Sciatic nerve (tissue), 2 donors: ENCODE results near the gene MRE11. TPM values are rescaled to one million over a fixed set of nuclear protein-coding genes. Genes with fewer than 3 reads are reported as not detected.
"Not testable (repeated sequence)": the region's sequence is repeated elsewhere in the genome, so short reads cannot be mapped to it uniquely, and the experiment has no call there.

Source experiments
- ATAC-seq: fragments of 200-7000 bp; cut with Tn5 transposase; one replicate; pipeline ENCODE4 v1.9.1; 2020; ENCODE audit warnings: mild to moderate bottlenecking, moderate library complexity
- DNase-seq: peaks from one replicate; pipeline ENCODE4 v3.0.0-alpha.2; 2020; ENCODE audit warnings: low spot score
- intact Hi-C: fragments of 100-400 bp; cut with DNase I; formaldehyde crosslinking; loops from one replicate; pipeline ENCODE4 v1.14.2; 2022
- total RNA-seq: library from RNA; stranded (reverse); fragmentation: NEBNext Ultra II Directional; extraction: Animal tissue kit (Norgen Biotek cat#: 25700); gene quantifications from one replicate; pipeline ENCODE4 v1.2.1, GENCODE V29; 2021
- donor health status: DM: no; HTN: no; CAD: no.
- donor health status: DM: no; HTN: no; CAD: no.

Gene MRE11
- total RNA-seq, 1 donor from 2014 or later, result 30.7 TPM

GRCh38 chr11:94511932-94512781, 18.5 kb upstream of the MRE11 start, which contains the start of gene C11orf97:
Gene C11orf97 (plus strand): TSS chr11:94512461. CDS start chr11:94512529, 68 bp downstream.
- DNase-seq, result peak; percentile 77

GRCh38 chr11:94507485-94507884, 13.8 kb upstream of the MRE11 start:
- ATAC-seq (no peak), DNase-seq (no peak)
- intact Hi-C loops, result no loop called here

More at GRCh38 chr11:94511932-94512781, 18.5 kb upstream of the MRE11 start, which contains the start of gene C11orf97:
- intact Hi-C loops, result no loop called here
- ATAC-seq, result peak; percentile 88

- DNase-seq, intact Hi-C loops, ATAC-seq: not testable (repeated sequence)
These were observed 12.9 kb upstream of the MRE11 start for GRCh38 chr11:94506513-94506912.

DNA sequence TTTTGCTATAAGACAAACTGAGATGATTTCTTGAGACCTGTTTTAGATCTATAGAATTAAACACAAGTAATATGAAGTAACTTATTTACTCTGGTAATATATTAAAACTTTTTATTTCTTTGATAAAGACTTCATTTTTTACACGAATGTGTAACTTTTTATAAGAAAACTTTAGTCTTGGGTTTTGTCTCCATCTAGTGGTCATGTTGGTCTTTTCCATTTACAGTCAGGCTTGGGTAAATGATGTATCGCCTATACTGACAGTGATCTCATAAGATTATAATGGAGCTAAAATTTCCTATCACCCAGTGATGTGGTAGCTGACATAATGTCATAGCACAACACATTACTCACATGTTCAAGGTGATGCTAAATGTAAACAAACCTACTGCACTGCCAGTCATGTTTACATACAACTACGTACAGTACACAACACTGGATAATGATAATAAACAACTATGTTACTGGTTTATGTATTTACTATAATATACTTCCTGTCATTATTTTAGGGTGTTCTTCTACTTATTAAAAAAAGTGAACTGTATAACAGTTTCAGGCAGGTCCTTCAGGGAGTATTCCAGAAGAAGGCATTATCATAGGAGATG, 11.1 kb upstream of the MRE11 start:
- ATAC-seq, result no peak
- DNase-seq, result no peak
- intact Hi-C loops, result no loop called here

- ATAC-seq (no peak), DNase-seq (no peak)
- intact Hi-C loops, result no loop called here
These were observed 7.9 kb upstream of the MRE11 start for GRCh38 chr11:94501522-94501921.

GRCh38 chr11:94500181-94500580, 6.5 kb upstream of the MRE11 start:
- intact Hi-C loops, result no loop called here
- no peak for ATAC-seq
- no peak for DNase-seq

- peak; percentile 77 for ATAC-seq
- intact Hi-C loops, result no loop called here
- no peak for DNase-seq
These were observed 559 bp upstream of the MRE11 start for GRCh38 chr11:94494126-94494680.

- no peak for DNase-seq
- intact Hi-C loops, result no loop called here
- ATAC-seq, result no peak
These were observed 7.6 kb downstream of the MRE11 start for GRCh38 chr11:94486068-94486467.

DNA sequence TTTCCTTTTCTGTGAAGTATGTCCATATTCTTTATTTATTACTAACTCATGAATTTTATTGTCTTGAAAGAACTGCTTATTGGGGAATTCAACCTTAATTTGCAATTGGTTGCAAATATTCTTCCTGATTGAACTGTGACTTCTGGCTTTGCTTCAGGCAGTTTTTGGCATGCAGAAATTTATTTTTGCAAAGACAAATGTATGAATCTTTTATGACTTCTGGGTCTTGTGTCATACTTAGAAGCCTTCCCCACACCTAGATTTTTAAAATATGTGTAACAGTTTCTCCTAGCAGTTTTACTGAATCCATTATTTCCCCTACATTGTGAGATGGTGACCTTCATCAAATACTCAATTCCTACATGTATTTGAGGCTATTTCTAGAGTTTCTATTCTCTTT, 12.3 kb downstream of the MRE11 start:
- no peak for ATAC-seq
- no peak for DNase-seq
- intact Hi-C loops, result no loop called here

DNA sequence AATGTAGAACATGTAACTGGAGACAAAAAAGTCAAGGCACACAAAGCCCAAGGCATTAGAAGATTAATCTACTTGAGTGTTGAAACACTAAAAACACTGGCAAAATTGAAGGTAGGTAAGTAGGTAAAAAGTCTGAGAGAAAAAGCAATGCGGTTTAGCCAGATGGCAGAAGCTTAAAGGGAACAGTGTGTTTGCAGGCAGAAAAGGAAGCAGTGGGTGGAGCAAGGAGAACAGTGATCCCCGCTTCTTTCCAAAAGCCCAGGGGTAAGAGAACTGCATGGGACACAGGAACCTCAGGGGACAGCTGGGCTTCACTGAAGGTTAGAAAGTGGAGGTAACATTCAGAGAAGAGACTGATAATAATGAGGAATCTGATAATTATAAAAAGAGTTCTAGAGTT, 16.0 kb downstream of the MRE11 start:
- intact Hi-C loops, result no loop called here
- ATAC-seq (no peak), DNase-seq (no peak)

DNA sequence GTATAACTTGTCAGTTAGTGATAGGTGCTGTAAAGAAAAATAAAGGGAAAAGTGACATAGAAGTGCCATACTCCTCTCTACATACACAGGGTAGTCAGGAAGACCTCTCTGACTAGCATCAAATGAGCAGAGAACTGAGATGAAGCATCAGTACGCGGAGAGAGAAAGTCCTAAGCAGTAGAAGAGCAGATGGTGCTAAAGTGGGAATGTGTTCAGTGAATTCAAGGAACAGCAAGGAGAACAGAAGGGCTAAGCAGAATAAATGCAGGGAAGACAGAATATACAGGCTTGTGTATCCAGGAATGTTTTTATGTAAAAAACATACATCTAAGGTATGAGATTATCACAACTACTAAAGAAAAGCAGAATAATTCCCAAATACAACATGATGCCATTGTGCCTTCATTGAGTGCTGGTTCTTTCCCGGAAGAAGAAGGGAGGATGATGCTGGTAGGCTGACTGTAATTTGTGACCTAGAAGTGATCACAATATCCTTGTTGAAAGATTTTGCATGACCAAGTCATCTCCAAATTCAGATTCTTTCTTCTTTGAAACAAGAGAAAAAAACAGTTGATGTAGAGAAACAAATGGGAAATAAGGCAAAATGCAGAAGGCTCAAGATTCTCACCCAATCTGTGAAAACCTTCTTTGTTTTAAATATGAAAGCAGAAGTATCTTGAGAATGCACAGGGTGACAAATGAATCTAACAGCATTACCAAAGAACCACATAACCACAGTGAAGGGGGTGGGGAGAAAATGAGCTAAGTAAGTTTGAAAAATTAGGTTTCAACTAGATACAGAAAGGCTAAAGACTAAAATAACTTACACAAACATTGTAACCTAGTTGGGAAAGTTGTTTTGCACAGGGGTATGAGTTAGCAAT, 20.5 kb downstream of the MRE11 start:
- no peak for DNase-seq
- intact Hi-C loops, result no loop called here
- ATAC-seq, result no peak

GRCh38 chr11:94469416-94469815, 24.2 kb downstream of the MRE11 start:
- ATAC-seq (no peak), DNase-seq (no peak)
- intact Hi-C loops, result no loop called here

GRCh38 chr11:94459576-94459975, 34.1 kb downstream of the MRE11 start:
- DNase-seq (no peak), ATAC-seq (no peak)

DNA sequence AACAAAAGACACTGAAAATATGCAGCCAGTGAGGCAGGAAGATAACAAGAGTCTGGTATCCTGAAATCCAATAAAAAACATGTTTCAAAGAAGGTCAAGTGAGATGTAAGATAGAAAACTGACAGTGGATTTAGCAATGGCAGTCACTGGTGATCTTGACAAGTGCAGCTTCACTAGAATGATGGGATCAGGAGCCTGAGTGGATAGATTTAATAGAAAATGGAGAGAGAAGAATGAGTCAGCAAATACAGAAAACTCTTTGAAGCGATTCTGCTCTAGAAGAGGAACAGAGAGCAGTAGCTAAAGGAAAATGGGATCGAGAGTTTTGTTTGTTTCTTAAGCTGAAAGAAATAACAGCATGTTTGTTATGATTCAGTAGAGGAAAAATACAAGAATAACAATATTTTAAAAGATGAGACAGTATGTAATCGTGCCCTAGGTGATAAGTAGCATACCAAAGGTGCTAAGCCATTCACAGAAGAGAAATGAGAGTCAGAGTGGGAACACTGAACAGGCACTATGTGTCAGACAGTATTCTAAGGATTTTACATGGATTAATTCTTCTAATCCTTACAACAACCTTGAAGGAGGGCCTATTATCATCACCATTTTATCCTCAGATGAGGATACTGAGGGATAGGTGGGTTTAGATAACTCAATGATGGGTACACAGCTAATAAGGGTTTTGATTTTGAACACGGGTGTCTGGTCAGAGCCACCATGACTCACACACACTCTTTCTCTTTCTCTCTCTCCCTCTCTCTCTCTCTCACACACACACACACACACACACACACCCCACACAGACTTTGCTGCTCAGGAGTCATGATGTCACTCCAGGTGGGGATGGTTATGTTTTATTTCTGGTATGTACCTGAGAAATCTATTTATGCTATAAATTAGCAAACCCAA, 36.3 kb downstream of the MRE11 start:
- no peak for ATAC-seq
- intact Hi-C loops, result no loop called here
- DNase-seq, result no peak

More at GRCh38 chr11:94459576-94459975, 34.1 kb downstream of the MRE11 start:
- intact Hi-C loops, result no loop called here

DNA sequence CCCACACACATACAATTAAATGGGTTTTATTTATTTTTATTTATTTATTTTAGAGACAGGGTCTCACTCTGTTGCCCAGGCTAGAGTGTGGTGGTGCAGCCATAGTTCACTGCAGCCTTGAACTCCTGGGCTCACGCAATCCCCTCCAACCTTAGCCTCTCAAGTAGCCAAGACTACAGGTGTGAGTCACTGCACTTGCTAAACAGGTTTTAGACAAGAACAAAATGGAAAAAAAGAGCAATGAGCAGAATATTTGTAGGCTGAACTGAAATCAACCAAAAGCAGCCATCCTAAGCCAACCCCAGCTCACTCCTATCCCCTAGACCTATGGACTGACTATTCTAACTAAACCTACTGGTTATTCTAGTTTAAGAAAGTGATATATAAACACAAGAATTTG, 37.8 kb downstream of the MRE11 start:
- intact Hi-C loops, result no loop called here
- no peak for DNase-seq
- no peak for ATAC-seq

DNA sequence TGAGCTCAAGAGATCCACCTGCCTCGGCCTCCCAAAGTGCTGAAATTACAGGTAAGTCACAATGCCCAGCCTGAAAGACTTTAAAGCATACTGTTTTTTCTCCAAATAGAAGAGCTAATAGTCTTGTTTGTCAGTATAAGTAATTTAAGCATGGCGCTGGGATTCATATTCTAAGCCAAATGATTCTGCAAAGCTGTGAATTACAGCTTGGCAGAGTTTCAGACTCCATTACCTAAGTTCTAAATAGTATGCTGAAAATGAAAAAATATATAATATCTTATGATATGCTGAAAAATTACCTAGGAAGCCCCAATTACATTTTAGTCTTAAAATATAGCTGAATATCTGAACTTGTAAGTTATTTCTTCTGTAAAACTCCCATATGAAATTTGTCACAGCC, 39.3 kb downstream of the MRE11 start:
- no peak for ATAC-seq
- DNase-seq, result no peak
- intact Hi-C loops, result no loop called here

GRCh38 chr11:94452988-94453387, 40.7 kb downstream of the MRE11 start:
- no peak for ATAC-seq
- no peak for DNase-seq
- intact Hi-C loops, result no loop called here

GRCh38 chr11:94450048-94450447, 43.6 kb downstream of the MRE11 start:
- no peak for ATAC-seq
- no peak for DNase-seq
- intact Hi-C loops, result no loop called here
